ENCODE data around the gene CCL15.
"Not testable (repeated sequence)": the region's sequence is repeated elsewhere in the genome, so short reads cannot be mapped to it uniquely, and the experiment has no call there.

The CCL15 gene, protein sequence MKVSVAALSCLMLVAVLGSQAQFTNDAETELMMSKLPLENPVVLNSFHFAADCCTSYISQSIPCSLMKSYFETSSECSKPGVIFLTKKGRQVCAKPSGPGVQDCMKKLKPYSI

DNA sequence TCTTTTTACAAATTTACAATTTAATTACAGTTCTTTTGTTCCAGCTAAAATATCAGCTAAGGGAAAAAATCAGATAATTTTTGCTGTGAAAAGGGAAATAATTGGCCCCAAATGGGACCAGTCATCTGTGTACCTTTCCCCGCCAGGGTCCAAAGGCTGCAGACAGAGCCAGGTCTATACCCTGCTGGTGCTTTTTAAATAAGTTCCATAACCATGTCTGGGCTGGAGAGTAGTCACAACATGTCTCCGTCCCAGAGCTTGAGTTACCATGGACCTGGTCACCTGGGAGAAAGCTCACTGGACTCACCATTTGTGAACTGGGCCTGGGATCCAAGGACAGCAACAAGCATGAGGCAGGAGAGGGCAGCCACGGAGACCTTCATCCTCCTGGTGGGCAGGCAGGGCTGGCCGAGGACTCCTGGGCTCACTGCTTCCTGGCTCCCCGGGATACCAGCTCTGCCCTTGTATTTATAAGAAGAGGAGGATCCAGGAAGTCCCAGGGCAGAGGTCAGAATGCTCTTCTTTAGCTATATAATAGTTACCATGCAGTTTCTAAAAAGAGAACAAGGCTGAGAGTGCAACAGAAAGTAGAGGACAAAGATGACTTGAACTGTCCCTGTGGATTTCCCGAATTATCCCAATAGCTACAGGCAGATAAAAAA, at the start of gene CCL15:
Gene CCL15 (minus strand): TSS at position 444 of the 662 bp plus-strand sequence. CDS start 61 bp downstream, at position 383.
- Histone ChIP-seq H3K4me1 (ENCODE audit: insufficient read depth, low read length) (no peaks in the 10 kb centered on the region), H3K36me3 (ENCODE audit: insufficient read depth, low read length) (no peaks in the 10 kb centered on the region), H3K9me3 (ENCODE audit: control insufficient read depth, insufficient read depth, low read length) (no peaks in the 10 kb centered on the region), H3K9ac (ENCODE audit: low read depth, low read length) (no peak within 1 kb of the TSS)

DNA sequence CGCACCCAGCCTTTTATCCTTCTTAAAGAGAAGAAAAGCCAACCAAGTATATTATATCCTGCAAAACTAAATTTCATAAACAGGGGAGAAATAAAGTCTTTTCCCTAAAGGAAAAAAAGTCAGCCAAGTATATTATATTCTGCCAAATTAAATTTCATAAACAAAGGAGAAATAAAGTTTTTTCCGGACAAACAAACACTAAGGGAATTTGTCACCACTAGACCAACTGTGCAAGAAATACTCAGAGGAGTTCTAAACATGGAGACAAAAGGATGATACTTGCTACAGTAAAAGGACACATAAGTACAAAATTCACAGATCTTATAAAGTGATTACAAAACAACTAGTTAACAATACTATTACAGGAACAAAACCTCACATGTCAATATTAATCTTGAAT, 48.3 kb upstream of the CCL15 start:
- Histone ChIP-seq H3K36me3 (ENCODE audit: insufficient read depth, low read length) (no peaks in the 10 kb centered on the region), H3K4me1 (ENCODE audit: insufficient read depth, low read length) (no peaks in the 10 kb centered on the region), H3K9ac (ENCODE audit: low read depth, low read length) (no peak overlapping the region), H3K9me3 (ENCODE audit: control insufficient read depth, insufficient read depth, low read length) (no peaks in the 10 kb centered on the region; the same call in 1 of the 2 replicates)

DNA sequence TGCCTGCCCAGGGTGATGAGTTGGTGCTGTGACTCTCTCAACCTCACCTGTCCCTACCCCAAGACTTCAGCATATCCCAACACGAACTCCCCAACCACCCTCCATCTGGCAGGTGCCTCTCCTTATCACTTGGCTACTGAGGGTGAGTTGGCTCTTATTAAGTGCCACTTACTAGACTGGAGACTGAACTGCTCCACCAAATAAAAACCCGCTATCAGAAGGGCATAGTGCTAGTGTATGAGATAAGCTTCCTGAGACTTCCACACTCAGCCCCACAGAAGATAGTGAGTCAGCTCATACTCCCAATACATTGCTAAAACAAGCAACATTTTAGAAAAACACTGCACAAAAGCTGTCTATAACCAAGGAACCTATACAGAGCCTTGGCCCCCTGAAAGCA, 46.7 kb upstream of the CCL15 start:
- H3K36me3 ChIP-seq (ENCODE audit: insufficient read depth, low read length) = no peaks in the 10 kb centered on the region
- no peaks in the 10 kb centered on the region for H3K4me1 ChIP-seq (ENCODE audit: insufficient read depth, low read length)
- no peak overlapping the region for H3K9ac ChIP-seq (ENCODE audit: low read depth, low read length)
- peaks cover 3% of the 10 kb centered on the region; the same call in 1 of the 2 replicates for H3K9me3 ChIP-seq (ENCODE audit: control insufficient read depth, insufficient read depth, low read length)

DNA sequence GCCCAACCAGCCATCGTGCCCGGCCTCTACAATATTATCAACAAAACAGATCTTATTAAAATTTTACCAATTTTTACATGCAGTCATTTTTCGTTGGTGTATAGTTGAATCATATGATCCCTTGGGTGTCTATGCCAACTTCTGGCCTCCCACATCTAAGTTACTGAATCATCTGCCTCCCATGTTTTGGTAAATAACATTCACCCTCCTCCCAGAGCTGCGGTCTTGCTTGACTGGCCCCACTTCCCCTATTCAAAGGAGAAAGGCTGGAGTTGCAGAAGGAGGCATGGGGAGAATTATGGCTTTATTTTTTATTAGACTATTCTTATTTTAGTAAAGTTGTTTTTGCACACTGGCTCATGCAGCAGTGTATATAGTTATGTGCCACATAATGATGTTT, 34.9 kb upstream of the CCL15 start:
- Histone ChIP-seq H3K9ac (ENCODE audit: low read depth, low read length) (no peak overlapping the region), H3K4me1 (ENCODE audit: insufficient read depth, low read length) (no peaks in the 10 kb centered on the region), H3K9me3 (ENCODE audit: control insufficient read depth, insufficient read depth, low read length) (no peaks in the 10 kb centered on the region), H3K36me3 (ENCODE audit: insufficient read depth, low read length) (no peaks in the 10 kb centered on the region)

DNA sequence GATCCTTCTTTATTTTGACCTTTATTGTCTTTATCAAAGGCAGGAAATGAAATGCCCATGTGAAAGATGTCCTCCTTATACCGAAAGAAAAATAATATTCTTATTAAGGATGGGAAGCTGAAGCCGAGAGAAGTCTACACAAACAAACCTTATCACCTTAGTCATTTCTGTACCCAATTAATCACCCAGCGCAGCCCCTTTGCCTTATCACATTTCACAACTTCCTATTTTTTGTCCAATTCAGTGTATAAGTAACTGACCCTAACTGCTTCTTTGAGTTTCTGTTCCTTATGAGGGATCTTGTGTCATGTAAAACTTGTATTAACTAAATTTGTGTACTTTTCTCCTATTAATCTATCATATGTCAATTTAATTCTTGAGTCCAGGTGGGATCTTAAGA, 32.8 kb upstream of the CCL15 start:
- H3K36me3 ChIP-seq (ENCODE audit: insufficient read depth, low read length) = no peaks in the 10 kb centered on the region
- no peaks in the 10 kb centered on the region for H3K4me1 ChIP-seq (ENCODE audit: insufficient read depth, low read length)
- no peak overlapping the region for H3K9ac ChIP-seq (ENCODE audit: low read depth, low read length)
- no peaks in the 10 kb centered on the region for H3K9me3 ChIP-seq (ENCODE audit: control insufficient read depth, insufficient read depth, low read length)

DNA sequence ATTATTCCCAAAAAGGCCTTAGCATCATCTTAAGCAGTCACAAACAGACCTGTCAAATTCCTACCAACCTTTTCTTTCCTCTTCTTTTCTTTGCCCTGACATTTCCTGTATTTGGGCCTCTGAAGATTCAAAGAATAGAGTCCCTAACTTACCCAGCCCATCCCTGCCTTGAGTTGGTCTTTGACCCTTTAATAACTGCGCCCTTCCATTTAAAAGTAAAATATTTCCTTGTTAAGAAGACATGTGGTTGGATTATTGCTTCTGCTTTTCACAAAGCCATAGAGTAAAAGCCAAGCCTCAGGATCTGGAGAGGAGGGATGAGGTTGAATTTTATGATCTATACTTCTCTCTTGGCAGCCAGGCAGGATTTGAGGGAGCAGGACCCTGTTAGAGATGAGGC, 29.6 kb upstream of the CCL15 start:
- no peak overlapping the region for H3K9ac ChIP-seq (ENCODE audit: low read depth, low read length)
- H3K36me3 ChIP-seq (ENCODE audit: insufficient read depth, low read length) = no peaks in the 10 kb centered on the region

DNA sequence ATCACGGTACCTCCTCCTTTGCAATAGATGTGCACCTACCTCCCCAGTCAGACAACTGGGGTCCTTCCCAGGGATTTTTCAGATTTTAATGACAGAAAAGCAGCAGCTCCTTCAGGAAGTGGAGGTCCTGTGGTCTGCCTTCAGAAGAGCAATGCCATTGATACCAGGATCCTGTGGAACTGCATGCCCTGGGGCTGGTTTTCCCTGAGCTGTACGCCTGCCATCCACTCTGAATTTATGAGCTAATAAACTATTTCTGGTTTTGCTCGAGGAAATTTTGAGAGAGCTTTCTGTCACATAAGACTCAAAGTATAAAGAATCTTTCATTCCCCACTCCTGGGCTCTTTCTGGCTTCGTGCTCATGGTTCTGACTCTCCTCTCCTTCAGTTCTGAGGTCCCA, 26.4 kb upstream of the CCL15 start:
- Histone ChIP-seq H3K36me3 (ENCODE audit: insufficient read depth, low read length) (no peaks in the 10 kb centered on the region), H3K4me1 (ENCODE audit: insufficient read depth, low read length) (no peaks in the 10 kb centered on the region), H3K9ac (ENCODE audit: low read depth, low read length) (no peak overlapping the region), H3K9me3 (ENCODE audit: control insufficient read depth, insufficient read depth, low read length) (no peaks in the 10 kb centered on the region)

More for the DNA sequence above, 29.6 kb upstream of the CCL15 start:
- Histone ChIP-seq H3K9me3 (ENCODE audit: control insufficient read depth, insufficient read depth, low read length) (no peaks in the 10 kb centered on the region), H3K4me1 (ENCODE audit: insufficient read depth, low read length) (no peaks in the 10 kb centered on the region)

DNA sequence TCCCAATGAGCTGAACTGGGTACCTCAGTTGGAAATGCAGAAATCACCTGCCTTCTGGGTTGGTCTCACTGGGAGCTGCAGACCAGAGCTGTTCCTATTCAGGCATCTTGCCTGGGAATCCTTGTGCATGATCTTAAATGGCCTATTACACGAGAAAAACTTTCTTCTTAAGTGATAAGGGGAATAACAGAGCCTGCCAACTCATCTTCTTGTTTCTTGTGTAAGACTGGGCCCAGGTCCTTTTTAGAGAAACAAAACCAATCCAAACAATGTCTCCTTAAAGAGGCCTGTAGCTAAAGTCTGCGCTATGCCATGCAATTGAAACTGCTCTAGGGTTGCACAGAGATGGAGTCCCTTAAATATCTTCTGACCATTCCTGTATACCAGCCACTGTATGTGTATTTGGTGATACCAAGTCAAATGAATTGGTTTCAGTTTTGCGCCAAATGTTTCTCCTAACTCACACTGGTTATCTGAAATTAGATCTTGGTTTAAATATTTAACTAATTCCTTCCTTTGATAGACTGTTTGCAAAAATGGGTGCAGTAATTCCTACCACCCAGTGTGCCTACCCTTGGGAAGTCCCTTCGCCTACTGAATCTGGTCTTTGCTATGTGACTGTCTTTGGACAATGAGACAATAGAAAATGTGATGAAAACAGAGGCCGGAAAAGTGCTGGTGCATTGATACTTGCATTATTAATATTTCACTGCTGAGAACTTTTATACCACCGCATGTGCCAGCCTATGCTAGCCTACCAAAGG, 22.9 kb upstream of the CCL15 start:
- Histone ChIP-seq H3K36me3 (ENCODE audit: insufficient read depth, low read length) (no peaks in the 10 kb centered on the region), H3K9me3 (ENCODE audit: control insufficient read depth, insufficient read depth, low read length) (no peaks in the 10 kb centered on the region), H3K9ac (ENCODE audit: low read depth, low read length) (no peak overlapping the region), H3K4me1 (ENCODE audit: insufficient read depth, low read length) (no peaks in the 10 kb centered on the region)

DNA sequence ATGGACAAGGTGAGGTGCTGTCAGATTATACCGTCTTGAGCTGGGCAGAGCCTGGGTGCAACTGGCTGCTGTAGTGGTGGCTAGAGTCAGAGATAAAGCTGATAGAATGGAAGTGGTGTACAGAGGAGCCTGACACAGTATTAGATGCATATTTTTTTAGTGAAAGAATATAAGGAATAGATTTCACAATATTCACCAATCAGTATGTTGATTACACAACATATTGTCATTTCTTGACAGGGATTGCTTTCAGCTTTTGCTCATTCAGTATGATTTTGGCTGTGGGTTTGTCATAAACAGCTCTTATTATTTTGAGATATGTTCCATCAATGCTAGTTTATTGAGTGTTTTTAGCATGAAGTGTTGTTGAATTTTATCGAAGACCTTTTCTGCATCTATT, 18.1 kb upstream of the CCL15 start:
- Histone ChIP-seq H3K36me3 (ENCODE audit: insufficient read depth, low read length) (no peaks in the 10 kb centered on the region), H3K9ac (ENCODE audit: low read depth, low read length) (no peak overlapping the region), H3K4me1 (ENCODE audit: insufficient read depth, low read length) (no peaks in the 10 kb centered on the region), H3K9me3 (ENCODE audit: control insufficient read depth, insufficient read depth, low read length) (no peaks in the 10 kb centered on the region)

DNA sequence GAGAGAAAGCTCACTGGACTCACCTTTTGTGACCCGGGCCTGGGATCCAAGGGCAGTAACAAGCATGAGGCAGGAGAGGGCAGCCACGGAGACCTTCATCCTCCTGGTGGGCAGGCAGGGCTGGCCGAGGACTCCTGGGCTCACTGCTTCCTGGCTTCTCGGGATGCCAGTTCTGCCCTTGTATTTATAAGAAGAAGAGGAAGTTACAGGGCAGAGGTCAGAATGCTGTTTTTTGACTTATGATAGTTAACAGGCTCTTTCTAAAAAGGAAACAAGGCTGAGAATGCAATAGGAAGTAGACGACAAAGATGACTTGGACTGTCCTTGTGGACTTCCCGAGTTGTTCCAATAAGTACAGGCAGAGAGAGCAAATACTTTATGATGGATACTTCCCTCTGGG, 16.4 kb upstream of the CCL15 start, which contains the start of gene CCL23:
Gene CCL23 (minus strand): TSS at position 174 of the 400 bp plus-strand sequence. CDS start 75 bp downstream, at position 99.
- Histone ChIP-seq H3K36me3 (ENCODE audit: insufficient read depth, low read length) (no peaks in the 10 kb centered on the region), H3K4me1 (ENCODE audit: insufficient read depth, low read length) (no peaks in the 10 kb centered on the region), H3K9ac (ENCODE audit: low read depth, low read length) (no peak within 1 kb of the TSS), H3K9me3 (ENCODE audit: control insufficient read depth, insufficient read depth, low read length) (no peaks in the 10 kb centered on the region)

DNA sequence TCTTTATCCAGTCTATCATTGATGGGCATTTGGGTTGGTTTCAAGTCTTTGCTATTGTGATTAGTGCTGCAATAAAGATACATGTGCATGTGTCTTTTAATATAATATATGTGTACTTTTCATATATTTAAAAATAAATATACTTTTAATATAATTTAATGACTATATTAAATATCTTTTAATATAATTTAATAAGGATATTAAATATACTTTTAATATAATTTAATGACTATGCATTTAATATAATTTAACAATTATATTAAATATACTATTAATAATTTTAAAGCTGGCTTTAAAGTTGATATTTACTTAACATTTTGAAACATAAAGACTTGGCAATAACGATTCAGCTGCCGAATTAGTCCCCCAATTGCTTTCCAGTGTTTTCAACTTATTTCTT, 15.2 kb upstream of the CCL15 start:
- Histone ChIP-seq H3K9me3 (ENCODE audit: control insufficient read depth, insufficient read depth, low read length) (no peaks in the 10 kb centered on the region), H3K36me3 (ENCODE audit: insufficient read depth, low read length) (no peaks in the 10 kb centered on the region), H3K9ac (ENCODE audit: low read depth, low read length) (no peak overlapping the region), H3K4me1 (ENCODE audit: insufficient read depth, low read length) (no peaks in the 10 kb centered on the region)

DNA sequence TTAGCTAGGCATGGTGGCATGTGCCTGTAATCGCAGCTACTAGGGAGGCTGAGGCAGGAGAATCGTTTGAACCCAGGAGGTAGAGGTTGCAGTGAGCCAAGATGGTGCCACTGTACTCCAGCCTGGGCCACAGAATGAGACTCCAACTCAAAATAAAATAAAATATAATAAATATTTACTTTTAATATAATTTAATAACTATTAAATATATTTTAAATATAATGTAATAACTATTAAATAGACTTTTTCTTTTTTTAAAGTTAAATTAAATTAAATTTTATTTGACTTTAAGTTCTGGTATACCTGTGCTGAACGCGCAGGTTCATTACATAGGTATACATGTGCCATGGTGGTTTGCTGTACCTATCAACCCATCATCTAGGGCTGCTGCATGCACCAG, 14.5 kb upstream of the CCL15 start:
- H3K4me1 ChIP-seq (ENCODE audit: insufficient read depth, low read length); H3K36me3 ChIP-seq (ENCODE audit: insufficient read depth, low read length); H3K9ac ChIP-seq (ENCODE audit: low read depth, low read length); H3K9me3 ChIP-seq (ENCODE audit: control insufficient read depth, insufficient read depth, low read length): not testable (repeated sequence)

DNA sequence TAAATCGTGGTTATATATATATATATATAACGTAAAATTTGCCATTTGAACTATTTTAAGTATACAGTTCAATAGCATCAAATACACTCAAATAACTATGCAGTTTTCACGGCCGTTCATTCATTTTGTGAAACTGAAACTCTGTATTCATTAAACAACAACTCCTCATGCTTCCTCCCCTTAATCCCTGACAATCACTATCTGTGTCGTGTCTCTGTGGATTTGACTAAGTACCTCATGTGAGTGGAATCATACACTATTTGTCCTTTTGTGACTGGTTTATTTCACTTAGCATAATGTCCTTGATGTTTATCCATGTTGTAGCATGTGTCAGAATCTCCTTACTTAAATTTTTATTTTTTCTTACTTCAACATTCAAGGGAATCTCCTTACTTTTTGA, 13.6 kb upstream of the CCL15 start:
- no peaks in the 10 kb centered on the region for H3K9me3 ChIP-seq (ENCODE audit: control insufficient read depth, insufficient read depth, low read length)
- no peaks in the 10 kb centered on the region for H3K36me3 ChIP-seq (ENCODE audit: insufficient read depth, low read length)
- H3K4me1 ChIP-seq (ENCODE audit: insufficient read depth, low read length) = no peaks in the 10 kb centered on the region
- H3K9ac ChIP-seq (ENCODE audit: low read depth, low read length) = no peak overlapping the region

DNA sequence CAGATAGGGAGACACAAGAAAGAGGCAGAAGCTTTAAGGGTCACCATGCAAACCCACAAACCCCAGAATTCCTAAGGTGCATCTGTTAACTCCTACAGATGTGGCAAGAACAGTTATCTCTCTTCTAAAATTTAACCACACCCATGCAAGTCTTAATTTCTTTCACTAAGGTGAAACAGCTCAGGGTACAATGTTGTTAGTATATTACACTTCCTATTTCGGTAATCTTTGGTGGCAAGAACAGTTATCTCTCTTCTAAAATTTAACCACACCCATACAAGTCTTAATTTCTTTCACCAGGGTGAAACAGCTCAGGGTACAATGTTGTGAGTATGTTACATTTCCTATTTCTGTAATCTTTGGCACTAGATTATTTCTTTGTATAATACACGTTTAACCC, 9.8 kb upstream of the CCL15 start:
- Histone ChIP-seq H3K9me3 (ENCODE audit: control insufficient read depth, insufficient read depth, low read length) (no peaks in the 10 kb centered on the region; the same call in 1 of the 2 replicates), H3K9ac (ENCODE audit: low read depth, low read length) (no peak overlapping the region), H3K36me3 (ENCODE audit: insufficient read depth, low read length) (no peaks in the 10 kb centered on the region), H3K4me1 (ENCODE audit: insufficient read depth, low read length) (no peaks in the 10 kb centered on the region)

All from ES-I3 (cell line).